HepG2 (cell line): ENCODE data around the gene GMEB2. TPM values are rescaled to one million over a fixed set of nuclear protein-coding genes. Genes with fewer than 3 reads are reported as not detected.

Source experiments
- BCLAF1 ChIP-seq: fragments of 450-650 bp; IDR thresholded peaks from 2 replicates; pipeline ENCODE4 v1.6.1; 2017; ENCODE audit warnings: mild to moderate bottlenecking
- GATAD2A ChIP-seq: IDR thresholded peaks from 2 replicates; pipeline ENCODE4 v1.6.1; 2016
- KDM2A ChIP-seq: sonication (generic); formaldehyde crosslinking; IDR thresholded peaks from 2 replicates; pipeline ENCODE4 v1.4.0; 2020; ENCODE audit warnings: low read depth, missing genetic modification reagents, borderline replicate concordance
- SKI ChIP-seq: fragments of 450-650 bp; IDR thresholded peaks from one replicate; pipeline ENCODE4 v1.6.1; 2018; ENCODE audit warnings: mild to moderate bottlenecking; ENCODE audit not compliant: partially characterized antibody
- TRIM22 ChIP-seq: fragments of 450-650 bp; IDR thresholded peaks from 2 replicates; pipeline ENCODE4 v1.6.1; 2017
- ZNF33A ChIP-seq: sonication (generic); formaldehyde crosslinking; IDR thresholded peaks from 2 replicates; pipeline ENCODE4 v1.5.1; 2020; ENCODE audit warnings: missing genetic modification reagents, mild to moderate bottlenecking, moderate library complexity, borderline replicate concordance
- ZNF460 ChIP-seq: sonication (generic); formaldehyde crosslinking; IDR thresholded peaks from 2 replicates; pipeline ENCODE4 v1.5.1; 2020; ENCODE audit warnings: missing genetic modification reagents, mild to moderate bottlenecking, borderline replicate concordance
- ZNF687 ChIP-seq: sonication (generic); formaldehyde crosslinking; IDR thresholded peaks from 2 replicates; pipeline ENCODE4 v1.5.1; 2020; ENCODE audit warnings: mild to moderate bottlenecking, missing genetic modification reagents, moderate library complexity
- ZSCAN20 ChIP-seq: sonication (generic); formaldehyde crosslinking; IDR thresholded peaks from 2 replicates; pipeline ENCODE4 v1.4.0; 2020; ENCODE audit warnings: missing genetic modification reagents, mild to moderate bottlenecking, borderline replicate concordance
- polyA plus RNA-seq, 8 experiments: library from polyadenylated mRNA; depleted of rRNA in 3 of 8; stranded (reverse) in 7 of 8; unstranded in 1 of 8; fragments of >200 nt; fragmentation: Illumina TruSeq in 4 of 8; extraction: Trizol in 4 of 8; gene quantifications; 2 replicates each; pipeline versions ENCODE4 v1.2.1 to v1.2.3, GENCODE V29; 2011 to 2016; ENCODE audit warnings: low read depth in 4 of 8, missing spikeins in 1 of 8, mixed read lengths in 1 of 8; ENCODE audit not compliant: insufficient read depth in 1 of 8
- total RNA-seq, 5 experiments: library from RNA; depleted of rRNA; stranded (reverse); fragments of >200 nt; fragmentation: Illumina TruSeq; extraction: Trizol; gene quantifications; 2 replicates each; pipeline ENCODE4 v1.2.3, GENCODE V29; 2016; ENCODE audit warnings: low read depth in 1 of 5
- TF ChIP-seq, protein P1 (sequence below): sonication (generic); formaldehyde crosslinking; IDR thresholded peaks from 2 replicates; pipeline ENCODE4 v1.9.0; 2021; ENCODE audit warnings: missing genetic modification reagents, borderline replicate concordance
- TF ChIP-seq, protein P2 (sequence below): sonication (generic); formaldehyde crosslinking; IDR thresholded peaks from 2 replicates; pipeline ENCODE4 v1.4.0; 2020; ENCODE audit warnings: missing genetic modification reagents, mild to moderate bottlenecking, borderline replicate concordance

Gene GMEB2
- total and polyA plus RNA-seq, 2 of the 13 experiments (the other 11 are each of a cell fraction or from before 2014, with no cell fraction given): 10.6 to 12.4 TPM

GRCh38 chr20:63652192-63652980 lies 25.5 kb upstream of the GMEB2 start (continued):
- no peak for TF ChIP-seq BCLAF1
- TF ChIP-seq ZNF460: 0 out of 2 replicates have a peak, but pooled peaks have one; percentile 19
- TF ChIP-seq, protein P1, sequence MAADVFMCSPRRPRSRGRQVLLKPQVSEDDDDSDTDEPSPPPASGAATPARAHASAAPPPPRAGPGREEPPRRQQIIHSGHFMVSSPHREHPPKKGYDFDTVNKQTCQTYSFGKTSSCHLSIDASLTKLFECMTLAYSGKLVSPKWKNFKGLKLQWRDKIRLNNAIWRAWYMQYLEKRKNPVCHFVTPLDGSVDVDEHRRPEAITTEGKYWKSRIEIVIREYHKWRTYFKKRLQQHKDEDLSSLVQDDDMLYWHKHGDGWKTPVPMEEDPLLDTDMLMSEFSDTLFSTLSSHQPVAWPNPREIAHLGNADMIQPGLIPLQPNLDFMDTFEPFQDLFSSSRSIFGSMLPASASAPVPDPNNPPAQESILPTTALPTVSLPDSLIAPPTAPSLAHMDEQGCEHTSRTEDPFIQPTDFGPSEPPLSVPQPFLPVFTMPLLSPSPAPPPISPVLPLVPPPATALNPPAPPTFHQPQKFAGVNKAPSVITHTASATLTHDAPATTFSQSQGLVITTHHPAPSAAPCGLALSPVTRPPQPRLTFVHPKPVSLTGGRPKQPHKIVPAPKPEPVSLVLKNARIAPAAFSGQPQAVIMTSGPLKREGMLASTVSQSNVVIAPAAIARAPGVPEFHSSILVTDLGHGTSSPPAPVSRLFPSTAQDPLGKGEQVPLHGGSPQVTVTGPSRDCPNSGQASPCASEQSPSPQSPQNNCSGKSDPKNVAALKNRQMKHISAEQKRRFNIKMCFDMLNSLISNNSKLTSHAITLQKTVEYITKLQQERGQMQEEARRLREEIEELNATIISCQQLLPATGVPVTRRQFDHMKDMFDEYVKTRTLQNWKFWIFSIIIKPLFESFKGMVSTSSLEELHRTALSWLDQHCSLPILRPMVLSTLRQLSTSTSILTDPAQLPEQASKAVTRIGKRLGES: peak; percentile 31; the same call in 1 of the 2 replicates
- TF ChIP-seq, protein P2, sequence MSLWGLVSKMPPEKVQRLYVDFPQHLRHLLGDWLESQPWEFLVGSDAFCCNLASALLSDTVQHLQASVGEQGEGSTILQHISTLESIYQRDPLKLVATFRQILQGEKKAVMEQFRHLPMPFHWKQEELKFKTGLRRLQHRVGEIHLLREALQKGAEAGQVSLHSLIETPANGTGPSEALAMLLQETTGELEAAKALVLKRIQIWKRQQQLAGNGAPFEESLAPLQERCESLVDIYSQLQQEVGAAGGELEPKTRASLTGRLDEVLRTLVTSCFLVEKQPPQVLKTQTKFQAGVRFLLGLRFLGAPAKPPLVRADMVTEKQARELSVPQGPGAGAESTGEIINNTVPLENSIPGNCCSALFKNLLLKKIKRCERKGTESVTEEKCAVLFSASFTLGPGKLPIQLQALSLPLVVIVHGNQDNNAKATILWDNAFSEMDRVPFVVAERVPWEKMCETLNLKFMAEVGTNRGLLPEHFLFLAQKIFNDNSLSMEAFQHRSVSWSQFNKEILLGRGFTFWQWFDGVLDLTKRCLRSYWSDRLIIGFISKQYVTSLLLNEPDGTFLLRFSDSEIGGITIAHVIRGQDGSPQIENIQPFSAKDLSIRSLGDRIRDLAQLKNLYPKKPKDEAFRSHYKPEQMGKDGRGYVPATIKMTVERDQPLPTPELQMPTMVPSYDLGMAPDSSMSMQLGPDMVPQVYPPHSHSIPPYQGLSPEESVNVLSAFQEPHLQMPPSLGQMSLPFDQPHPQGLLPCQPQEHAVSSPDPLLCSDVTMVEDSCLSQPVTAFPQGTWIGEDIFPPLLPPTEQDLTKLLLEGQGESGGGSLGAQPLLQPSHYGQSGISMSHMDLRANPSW (CRISPR knock-in tag): no peak
- TF ChIP-seq SKI: no peak
- TF ChIP-seq ZSCAN20 (CRISPR knock-in tag): peak; percentile 94; the same call in 1 of the 2 replicates
- TF ChIP-seq KDM2A (CRISPR knock-in tag): no peak
- 0 out of 2 replicates have a peak, but pooled peaks have one; percentile 22 for TF ChIP-seq GATAD2A (CRISPR knock-in tag)
- TF ChIP-seq TRIM22: no peak
- TF ChIP-seq ZNF33A (CRISPR knock-in tag): no peak
- peak; percentile 80 for TF ChIP-seq ZNF687
